ENCODE results near the gene MTX1.

MTX1 gene

DNA sequence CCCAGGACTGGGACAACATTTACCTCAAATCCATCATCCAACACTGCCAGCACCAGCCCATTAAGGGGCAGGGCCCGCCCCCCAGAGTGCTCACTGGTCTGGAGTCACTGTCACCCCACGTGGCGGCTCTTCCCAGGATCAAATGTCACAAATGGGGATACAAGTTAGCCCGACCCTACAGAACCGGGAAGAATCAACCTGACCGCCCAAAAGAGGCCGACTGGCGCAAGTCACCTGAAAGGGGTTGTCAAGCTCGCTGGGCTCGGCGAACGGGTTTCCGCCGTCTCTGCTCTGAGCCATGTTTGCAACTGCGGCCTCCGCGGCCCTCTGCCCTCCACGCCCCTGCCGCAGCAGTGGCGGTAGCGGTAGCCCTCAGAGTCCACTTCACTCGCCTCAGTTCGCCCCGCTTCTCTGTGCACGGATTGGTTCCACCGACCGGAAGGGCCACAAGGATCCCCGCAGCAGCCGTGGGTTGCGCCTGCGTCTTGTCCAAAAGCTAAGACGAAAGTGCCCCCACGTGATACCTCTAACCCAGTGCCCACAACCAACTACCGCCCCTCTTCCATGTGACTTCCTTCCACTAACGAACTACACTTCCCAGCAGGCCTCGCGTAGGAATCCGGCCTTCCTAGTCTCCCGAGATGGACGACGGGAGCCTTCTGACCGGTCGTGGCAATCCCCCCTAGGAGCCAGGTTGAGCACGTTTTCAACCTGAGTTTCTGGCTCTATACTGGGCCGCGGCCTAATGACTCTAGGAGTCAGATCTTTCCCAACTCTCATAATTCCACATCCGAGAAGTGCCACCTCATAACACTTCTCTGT is 53.6 kb downstream of the MTX1 start, which contains the start of gene SCAMP3:
Gene SCAMP3 (minus strand): TSS at position 509 of the 822 bp plus-strand sequence. CDS start 209 bp downstream, at position 300.
- DNase-seq (ENCODE audit: low spot score), result peak; percentile 76

DNA sequence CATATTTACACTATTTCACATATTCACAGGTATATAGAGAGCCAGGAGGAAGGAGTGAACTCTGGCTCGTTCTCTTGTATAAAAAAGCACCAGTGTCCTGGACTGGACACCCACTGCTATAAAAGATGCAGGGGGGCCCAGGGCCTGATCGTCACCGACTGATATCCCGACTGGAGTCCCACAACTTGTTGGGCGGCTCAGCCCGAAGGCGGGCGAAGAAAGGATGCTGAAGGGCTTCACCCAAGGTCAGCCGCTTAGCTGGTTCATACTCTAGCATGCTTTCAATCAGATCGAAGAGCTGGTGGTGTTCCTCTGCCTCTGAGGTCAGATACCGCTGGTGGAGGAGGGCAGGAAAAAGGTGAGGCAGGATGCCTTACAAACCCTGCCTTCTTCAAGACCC is 54.6 kb downstream of the MTX1 start:
- no peak for DNase-seq (ENCODE audit: low spot score)
